Measurements from ENCODE around the gene VSIG2. TPM values are rescaled to one million over a fixed set of nuclear protein-coding genes. Genes with fewer than 3 reads are reported as not detected.
A peak's percentile ranks its signal among the peaks of the same experiment; 100 is the strongest.

Gene VSIG2
- total RNA-seq, 2 experiments from 2014 or later: 0.22 TPM; not detected in 1

GRCh38 chr11:124724979-124725718 lies 26.9 kb downstream of the VSIG2 start:
- ChIA-PET CTCF (interaction anchor here (1.1 to 1.9 kb wide), 3 partner anchors 21 to 68 kb away, joined by 3 to 5 read pairs (median 3); no protein-coding TSS in a partner anchor), POLR2A (no interaction called here)

GRCh38 chr11:124722176-124722575 lies 29.9 kb downstream of the VSIG2 start:
- ChIA-PET POLR2A (no interaction called here), CTCF (interaction anchor here (1.4 kb wide), 1 partner anchor 36 kb away, joined by 3 read pairs; no protein-coding TSS in a partner anchor)
- no peaks in the 10 kb centered on the region for H3K36me3 Mint-ChIP-seq (ENCODE audit: low read depth)
- H3K4me1 Mint-ChIP-seq: peaks cover 12% of the 10 kb centered on the region
- no peak for DNase-seq
- no peaks in the 10 kb centered on the region for H3K9me3 Mint-ChIP-seq
- H3K4me3 Mint-ChIP-seq: no peak overlapping the region
- H3K27ac Mint-ChIP-seq: no peak overlapping the region
- peaks cover 68% of the 10 kb centered on the region for H3K27me3 Mint-ChIP-seq

More at GRCh38 chr11:124724979-124725718, 26.9 kb downstream of the VSIG2 start:
- Mint-ChIP-seq H3K4me1 (no peaks in the 10 kb centered on the region), H3K36me3 (ENCODE audit: low read depth) (no peaks in the 10 kb centered on the region), H3K4me3 (no peak overlapping the region), H3K27me3 (peaks cover 43% of the 10 kb centered on the region), H3K9me3 (no peaks in the 10 kb centered on the region), H3K27ac (no peak overlapping the region)
- no peak for DNase-seq

DNA sequence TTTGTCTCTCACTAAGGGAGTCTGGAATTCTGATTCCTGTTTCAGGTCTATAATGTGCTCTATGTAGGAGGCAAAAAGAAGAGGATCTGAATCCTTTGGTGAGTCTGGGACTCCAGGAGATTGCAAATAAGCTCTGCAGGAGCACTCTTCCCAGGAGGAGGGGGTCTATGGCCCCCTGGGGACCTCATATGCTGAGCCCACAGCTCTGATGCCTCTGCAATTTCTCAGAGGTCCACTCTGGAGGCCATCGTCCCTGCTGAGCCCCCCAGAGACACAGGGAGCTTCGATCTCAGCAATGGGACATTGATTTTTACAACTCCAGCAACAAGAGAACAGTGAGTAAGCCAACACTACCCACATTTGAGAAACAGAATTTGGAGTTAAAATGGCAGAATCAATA lies 32.5 kb downstream of the VSIG2 start:
- DNase-seq: no peak
- no peaks in the 10 kb centered on the region for H3K9me3 Mint-ChIP-seq
- peaks cover 81% of the 10 kb centered on the region for H3K27me3 Mint-ChIP-seq
- H3K27ac Mint-ChIP-seq: no peak overlapping the region
- POLR2A ChIA-PET: no interaction called here
- no peaks in the 10 kb centered on the region for H3K36me3 Mint-ChIP-seq (ENCODE audit: low read depth)
- H3K4me3 Mint-ChIP-seq: no peak overlapping the region
- CTCF ChIA-PET: no interaction called here
- H3K4me1 Mint-ChIP-seq: peaks cover 12% of the 10 kb centered on the region

GRCh38 chr11:124718801-124719200 lies 33.3 kb downstream of the VSIG2 start:
- H3K4me1 Mint-ChIP-seq: peaks cover 12% of the 10 kb centered on the region
- DNase-seq: no peak
- ChIA-PET CTCF (no interaction called here), POLR2A (no interaction called here)
- no peak overlapping the region for H3K4me3 Mint-ChIP-seq
- H3K27ac Mint-ChIP-seq: no peak overlapping the region
- peaks cover 82% of the 10 kb centered on the region for H3K27me3 Mint-ChIP-seq
- no peaks in the 10 kb centered on the region for H3K36me3 Mint-ChIP-seq (ENCODE audit: low read depth)
- H3K9me3 Mint-ChIP-seq: no peaks in the 10 kb centered on the region

GRCh38 chr11:124717786-124718651 lies 34.0 kb downstream of the VSIG2 start:
- Mint-ChIP-seq H3K9me3 (no peaks in the 10 kb centered on the region), H3K27ac (no peak overlapping the region), H3K27me3 (peaks cover 74% of the 10 kb centered on the region), H3K4me1 (peaks cover 12% of the 10 kb centered on the region), H3K36me3 (ENCODE audit: low read depth) (no peaks in the 10 kb centered on the region), H3K4me3 (peak overlapping the region; percentile 14)
- ChIA-PET POLR2A (no interaction called here), CTCF (interaction anchor here (0.7 to 1.0 kb wide), 2 partner anchors 28 to 44 kb away, joined by 4 read pairs; partner anchors contain the start of gene ESAM)
- DNase-seq: peak; percentile 16

GRCh38 chr11:124717421-124717785 lies 34.7 kb downstream of the VSIG2 start:
- Mint-ChIP-seq H3K27me3 (peaks cover 69% of the 10 kb centered on the region), H3K9me3 (no peaks in the 10 kb centered on the region), H3K4me1 (peaks cover 12% of the 10 kb centered on the region), H3K27ac (no peak overlapping the region), H3K36me3 (ENCODE audit: low read depth) (no peaks in the 10 kb centered on the region), H3K4me3 (peak overlapping the region; percentile 14)
- DNase-seq: no peak
- POLR2A ChIA-PET: no interaction called here
- CTCF ChIA-PET: interaction anchor here (0.7 to 1.0 kb wide), 2 partner anchors 29 to 45 kb away, joined by 4 read pairs; partner anchors contain the start of gene ESAM

DNA sequence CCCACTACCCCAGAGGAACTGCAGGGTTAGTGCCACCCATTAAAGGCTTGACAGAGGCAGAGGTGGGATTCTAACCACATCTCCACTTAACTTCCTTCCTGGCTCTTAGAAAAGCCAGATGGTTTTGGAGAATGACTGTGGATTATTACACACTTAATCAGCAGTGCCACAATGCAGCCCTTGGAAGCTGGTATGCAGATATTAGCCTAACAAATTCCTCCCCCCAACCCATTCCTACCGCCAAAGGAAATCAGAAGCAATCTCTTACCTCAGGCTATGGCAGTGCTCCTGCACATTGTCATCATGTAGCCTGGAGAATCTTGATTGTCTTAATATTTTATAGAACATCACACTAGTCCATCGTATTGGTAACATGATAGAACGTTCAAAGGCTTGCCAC lies 35.5 kb downstream of the VSIG2 start:
- CTCF ChIA-PET: no interaction called here
- Mint-ChIP-seq H3K4me1 (peaks cover 12% of the 10 kb centered on the region), H3K9me3 (no peaks in the 10 kb centered on the region), H3K4me3 (no peak overlapping the region), H3K27ac (no peak overlapping the region), H3K36me3 (ENCODE audit: low read depth) (no peaks in the 10 kb centered on the region), H3K27me3 (peaks cover 63% of the 10 kb centered on the region)
- POLR2A ChIA-PET: no interaction called here
- no peak for DNase-seq

- DNase-seq: no peak
- CTCF ChIA-PET: no interaction called here
- H3K27ac Mint-ChIP-seq: no peak overlapping the region
- H3K36me3 Mint-ChIP-seq (ENCODE audit: low read depth): no peaks in the 10 kb centered on the region
- POLR2A ChIA-PET: no interaction called here
- H3K9me3 Mint-ChIP-seq: peaks cover 3% of the 10 kb centered on the region
- peaks cover 24% of the 10 kb centered on the region for H3K27me3 Mint-ChIP-seq
- peaks cover 1% of the 10 kb centered on the region for H3K4me1 Mint-ChIP-seq
- no peak overlapping the region for H3K4me3 Mint-ChIP-seq
Measured at GRCh38 chr11:124712392-124712791, 39.7 kb downstream of the VSIG2 start.

GRCh38 chr11:124707829-124708228 lies 44.2 kb downstream of the VSIG2 start:
- no peaks in the 10 kb centered on the region for H3K4me1 Mint-ChIP-seq
- no peak for DNase-seq
- POLR2A ChIA-PET: no interaction called here
- H3K36me3 Mint-ChIP-seq (ENCODE audit: low read depth): no peaks in the 10 kb centered on the region
- no peaks in the 10 kb centered on the region for H3K27me3 Mint-ChIP-seq
- H3K27ac Mint-ChIP-seq: no peak overlapping the region
- no peak overlapping the region for H3K4me3 Mint-ChIP-seq
- CTCF ChIA-PET: no interaction called here
- H3K9me3 Mint-ChIP-seq: peaks cover 3% of the 10 kb centered on the region

DNA sequence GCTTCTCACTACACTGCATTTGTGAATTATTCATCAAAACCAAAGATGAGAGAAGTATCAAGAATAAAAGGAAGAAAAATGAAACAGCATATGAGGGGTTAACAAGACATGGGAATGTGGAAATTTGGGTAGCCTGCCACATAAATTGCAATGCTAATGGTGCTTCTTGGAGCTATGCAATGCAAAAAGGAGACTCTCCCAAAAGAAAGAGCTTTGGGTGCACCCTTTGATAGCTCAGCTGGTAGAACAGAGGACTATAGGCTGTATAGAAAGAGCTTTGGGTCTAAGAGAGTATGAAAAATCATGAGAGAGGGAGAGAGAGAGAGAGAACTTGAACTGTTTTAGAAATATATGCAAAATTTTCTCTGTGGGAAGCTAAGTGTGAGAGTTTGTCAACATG lies 52.0 kb downstream of the VSIG2 start:
- Mint-ChIP-seq H3K27me3 (peaks cover 11% of the 10 kb centered on the region), H3K4me3 (no peak overlapping the region), H3K36me3 (ENCODE audit: low read depth) (no peaks in the 10 kb centered on the region), H3K9me3 (peaks cover 3% of the 10 kb centered on the region), H3K4me1 (no peaks in the 10 kb centered on the region), H3K27ac (no peak overlapping the region)
- POLR2A ChIA-PET: no interaction called here
- no peak for DNase-seq
- CTCF ChIA-PET: no interaction called here

- ChIA-PET POLR2A (no interaction called here), CTCF (no interaction called here)
- Mint-ChIP-seq H3K4me3 (no peak overlapping the region), H3K36me3 (ENCODE audit: low read depth) (no peaks in the 10 kb centered on the region), H3K9me3 (peaks cover 3% of the 10 kb centered on the region), H3K4me1 (no peaks in the 10 kb centered on the region), H3K27ac (no peak overlapping the region), H3K27me3 (peaks cover 11% of the 10 kb centered on the region)
- no peak for DNase-seq
Measured at GRCh38 chr11:124699547-124699946, 52.5 kb downstream of the VSIG2 start.

All from activated CD4-positive, alpha-beta T cell treated with anti-CD3 and anti-CD28 coated beads, Interleukin-2, amount 10 ng/mL, durations not matched to agents 7 days and 5 days (primary cell).